Thymus (tissue), 11 donors: ENCODE data around the gene SLC6A8. TPM values are rescaled to one million over a fixed set of nuclear protein-coding genes. Genes with fewer than 3 reads are reported as not detected.

ENCODE experiments used
- DNase-seq, 9 donors: peaks; one replicate each; pipeline ENCODE4 v3.0.0-alpha.2; 2013; ENCODE audit warnings: low spot score in 9 of 9, low read depth in 6 of 9, missing footprints in 1 of 9
- H3K27ac ChIP-seq, 2 donors: one replicate each; pipeline ENCODE4 v1.5.1; 2013; ENCODE audit warnings: control low read depth in 1 of 2, low read depth in 1 of 2, low read length in 1 of 2, mild to moderate bottlenecking in 1 of 2, moderate library complexity in 1 of 2
- H3K27me3 ChIP-seq, 2 donors: one replicate each; pipeline ENCODE4 v1.5.1; 2013; ENCODE audit warnings: low read length in 1 of 2; ENCODE audit not compliant: control insufficient read depth in 2 of 2, insufficient read depth in 1 of 2
- H3K36me3 ChIP-seq, 2 donors: one replicate each; pipeline ENCODE4 v1.5.1; 2013; ENCODE audit warnings: low read length in 1 of 2, mild to moderate bottlenecking in 1 of 2, moderate library complexity in 1 of 2; ENCODE audit not compliant: control insufficient read depth in 2 of 2, insufficient read depth in 2 of 2
- H3K4me1 ChIP-seq, 2 donors: one replicate each; pipeline ENCODE4 v1.5.1; 2013; ENCODE audit warnings: low read length in 2 of 2; ENCODE audit not compliant: control insufficient read depth in 2 of 2, insufficient read depth in 2 of 2
- H3K4me3 ChIP-seq, 2 donors: one replicate each; pipeline ENCODE4 v1.5.1; 2013; ENCODE audit warnings: low read length in 2 of 2, control low read depth in 1 of 2, mild to moderate bottlenecking in 1 of 2
- H3K9me3 ChIP-seq, 2 donors: one replicate each; pipeline ENCODE4 v1.5.1; 2013; ENCODE audit warnings: low read length in 1 of 2, mild to moderate bottlenecking in 1 of 2; ENCODE audit not compliant: control insufficient read depth in 2 of 2, insufficient read depth in 1 of 2
- WGBS: extraction: QIAGEN DNeasy Blood & Tissue Kit; methylation state at CpG from one replicate; pipeline ENCODE4 v1.1.7; 2013; 5-methylcytosine and 5-hydroxymethylcytosine counted together
- polyA plus RNA-seq: library from polyadenylated mRNA; stranded (reverse); fragments of 200-250 nt; gene quantifications from one replicate; pipeline ENCODE4 v1.2.3, GENCODE V29; 2013
- total RNA-seq: library from RNA; stranded (reverse); fragments of 120-200 nt; gene quantifications from one replicate; pipeline ENCODE4 v1.2.4, GENCODE V29; 2013
- donor health status: healthy.

Gene SLC6A8
- total and polyA plus RNA-seq, 2 donors, result 5.5 to 18.2 TPM

- DNase-seq, result no peak
- no peak overlapping the region for H3K27ac ChIP-seq
- H3K36me3 ChIP-seq, result no peaks in the 10 kb centered on the region
- H3K4me1 ChIP-seq, result peaks cover 0 to 43% of the 10 kb centered on the region in 2 donors
- H3K27me3 ChIP-seq, result peaks cover 48 to 73% of the 10 kb centered on the region in 2 donors
- H3K4me3 ChIP-seq, result peak overlapping the region in 1 of 2 donors; percentile 12
- 2% methylated on average over 51 of the region's 62 CpGs for WGBS
- H3K9me3 ChIP-seq, result peaks cover 0 to 15% of the 10 kb centered on the region in 2 donors
Measured at GRCh38 chrX:153642051-153642654, 45.6 kb upstream of the SLC6A8 start.

- H3K27ac ChIP-seq, result no peak overlapping the region
- no peak overlapping the region for H3K4me3 ChIP-seq
- peaks cover 0 to 15% of the 10 kb centered on the region in 2 donors for H3K9me3 ChIP-seq
- no peaks in the 10 kb centered on the region for H3K36me3 ChIP-seq
- WGBS, result 6% methylated on average over 45 of the region's 48 CpGs
- H3K27me3 ChIP-seq, result peaks cover 55 to 80% of the 10 kb centered on the region in 2 donors
- H3K4me1 ChIP-seq, result peaks cover 0 to 36% of the 10 kb centered on the region in 2 donors
- DNase-seq, result peak in 2 of 9 donors; percentile 19 to 42
Measured at GRCh38 chrX:153642655-153643430, 44.9 kb upstream of the SLC6A8 start.

- Histone ChIP-seq H3K4me1 (peaks cover 0 to 28% of the 10 kb centered on the region in 2 donors), H3K27me3 (peaks cover 60 to 87% of the 10 kb centered on the region in 2 donors), H3K27ac (no peak overlapping the region), H3K9me3 (peaks cover 0 to 18% of the 10 kb centered on the region in 2 donors), H3K36me3 (no peaks in the 10 kb centered on the region), H3K4me3 (no peak overlapping the region)
- no peak for DNase-seq
- WGBS, result 2% methylated on average over 77 of the region's 84 CpGs
Measured at GRCh38 chrX:153643431-153644351, 44.0 kb upstream of the SLC6A8 start.

GRCh38 chrX:153644356-153645125, 43.2 kb upstream of the SLC6A8 start:
- peaks cover 0 to 22% of the 10 kb centered on the region in 2 donors for H3K9me3 ChIP-seq
- H3K4me1 ChIP-seq, result peaks cover 0 to 23% of the 10 kb centered on the region in 2 donors
- H3K4me3 ChIP-seq, result no peak overlapping the region
- H3K36me3 ChIP-seq, result no peaks in the 10 kb centered on the region
- no peak for DNase-seq
- no peak overlapping the region for H3K27ac ChIP-seq
- 9% methylated on average over 45 of the region's 46 CpGs for WGBS
- peaks cover 65 to 95% of the 10 kb centered on the region in 2 donors for H3K27me3 ChIP-seq

- peaks cover 0 to 22% of the 10 kb centered on the region in 2 donors for H3K9me3 ChIP-seq
- no peak overlapping the region for H3K27ac ChIP-seq
- H3K27me3 ChIP-seq, result peaks cover 65 to 93% of the 10 kb centered on the region in 2 donors
- H3K4me1 ChIP-seq, result peaks cover 0 to 23% of the 10 kb centered on the region in 2 donors
- no peak overlapping the region for H3K4me3 ChIP-seq
- no peaks in the 10 kb centered on the region for H3K36me3 ChIP-seq
- WGBS, result 54% methylated on average over 6 of the region's 6 CpGs
- DNase-seq, result no peak
Measured at GRCh38 chrX:153645151-153645550, 42.6 kb upstream of the SLC6A8 start.

GRCh38 chrX:153645921-153646488, 41.7 kb upstream of the SLC6A8 start:
- 75% methylated on average over 10 of the region's 10 CpGs for WGBS
- H3K4me1 ChIP-seq, result peaks cover 0 to 22% of the 10 kb centered on the region in 2 donors
- no peak overlapping the region for H3K4me3 ChIP-seq
- DNase-seq, result no peak
- no peak overlapping the region for H3K27ac ChIP-seq
- H3K27me3 ChIP-seq, result peaks cover 63 to 85% of the 10 kb centered on the region in 2 donors
- peaks cover 0 to 22% of the 10 kb centered on the region in 2 donors for H3K9me3 ChIP-seq
- no peaks in the 10 kb centered on the region for H3K36me3 ChIP-seq

GRCh38 chrX:153646620-153647373, 40.9 kb upstream of the SLC6A8 start, which contains the start of gene DUSP9:
Gene DUSP9, plus strand, starts transcription at chrX:153647203. Its CDS starts 751 bp downstream, at chrX:153647954.
- peaks cover 60 to 79% of the 10 kb centered on the region in 2 donors for H3K27me3 ChIP-seq
- DNase-seq, result no peak
- H3K36me3 ChIP-seq, result no peaks in the 10 kb centered on the region
- peak within 1 kb of the TSS in 1 of 2 donors; percentile 18 for H3K4me3 ChIP-seq
- 6% methylated on average over 52 of the region's 53 CpGs for WGBS
- H3K9me3 ChIP-seq, result peaks cover 0 to 22% of the 10 kb centered on the region in 2 donors
- peaks cover 0 to 14% of the 10 kb centered on the region in 2 donors for H3K4me1 ChIP-seq
- no peak within 1 kb of the TSS for H3K27ac ChIP-seq
